Sigmoid colon (tissue), 7 donors: ENCODE data around the gene OR2AT4. TPM values are rescaled to one million over a fixed set of nuclear protein-coding genes. Genes with fewer than 3 reads are reported as not detected.
"Not testable (repeated sequence)": the region's sequence is repeated elsewhere in the genome, so short reads cannot be mapped to it uniquely, and the experiment has no call there.

Experiments used
- DNase-seq: peaks from one replicate; pipeline ENCODE4 v3.0.0-alpha.2; 2019
- H3K27ac ChIP-seq, 4 donors: fragments of 200-600 bp; sonication (generic); one replicate each; pipeline ENCODE4 v1.5.1; 2016 to 2019; ENCODE audit warnings: mild to moderate bottlenecking in 1 of 4
- H3K27me3 ChIP-seq, 3 donors: fragments of 200-600 bp; sonication (generic); one replicate each; pipeline ENCODE4 v1.5.1; 2019; ENCODE audit warnings: mild to moderate bottlenecking in 1 of 3
- H3K36me3 ChIP-seq, 4 donors: fragments of 200-600 bp; sonication (generic); one replicate each; pipeline ENCODE4 v1.5.1; 2016 to 2019
- H3K4me1 ChIP-seq, 4 donors: fragments of 200-600 bp; sonication (generic); one replicate each; pipeline ENCODE4 v1.5.1; 2017 to 2019
- H3K4me3 ChIP-seq, 4 donors: fragments of 200-600 bp; sonication (generic); one replicate each; pipeline ENCODE4 v1.5.1; 2017 to 2019; ENCODE audit warnings: mild to moderate bottlenecking in 2 of 4, moderate library complexity in 1 of 4
- H3K9me3 ChIP-seq, 4 donors: fragments of 200-600 bp in 3 of 4; sonication (generic) in 3 of 4; one replicate each; pipeline versions ENCODE4 v1.5.1 to v1.6.1; 2013 to 2019
- CTCF ChIP-seq, 4 experiments: fragments of 450-650 bp in 3 of 4; fragments of 200-600 bp in 1 of 4; IDR thresholded peaks; one replicate each; pipeline ENCODE4 v1.5.1; 2016 to 2019; ENCODE audit warnings: antibody characterized with exemption in 4 of 4, mild to moderate bottlenecking in 3 of 4, moderate library complexity in 2 of 4
- EP300 ChIP-seq, 4 donors: sonication (generic); formaldehyde crosslinking; IDR thresholded peaks; one replicate each; pipeline ENCODE4 v1.6.1; 2017; ENCODE audit warnings: antibody characterized with exemption in 4 of 4
- POLR2A ChIP-seq, 2 donors: fragments of 450-650 bp; IDR thresholded peaks; one replicate each; pipeline ENCODE4 v1.6.1; 2016; ENCODE audit warnings: antibody characterized with exemption in 2 of 2, mild to moderate bottlenecking in 2 of 2, moderate library complexity in 2 of 2
- POLR2AphosphoS5 ChIP-seq, 4 donors: sonication (generic); formaldehyde crosslinking; IDR thresholded peaks; one replicate each; pipeline ENCODE4 v1.6.1; 2017; ENCODE audit warnings: antibody characterized with exemption in 4 of 4
- WGBS, 2 donors: extraction: QIAGEN DNeasy Blood & Tissue Kit; methylation state at CpG; one replicate each; pipeline ENCODE4 v1.1.7; 2013; 5-methylcytosine and 5-hydroxymethylcytosine counted together
- intact Hi-C: fragments of 100-400 bp; cut with DNase I; formaldehyde crosslinking; loops from one replicate; pipeline ENCODE4 v1.15.1; 2023
- polyA plus RNA-seq, 3 donors: library from polyadenylated mRNA; stranded (reverse); fragments of 200-250 nt; gene quantifications; one replicate each; pipeline ENCODE4 v1.2.3, GENCODE V29; 2013
- total RNA-seq, 4 donors: library from RNA; depleted of rRNA; stranded (reverse); fragments of >200 nt; gene quantifications; one replicate each; pipeline ENCODE4 v1.1.0, GENCODE V29; 2016
- donor health status: healthy with polysubstance abuse.
- donor health status: Bipolar disorder and iron deficiency.
- donor health status: healthy.

OR2AT4 gene
- total and polyA plus RNA-seq, 7 donors = not detected

GRCh38 chr11:75097173-75097557 is 489 bp upstream of the OR2AT4 start:
- intact Hi-C loops = no loop called here
- Histone ChIP-seq H3K27me3 (no peaks in the 10 kb centered on the region), H3K9me3 (no peaks in the 10 kb centered on the region), H3K4me3 (no peak overlapping the region), H3K4me1 (no peaks in the 10 kb centered on the region), H3K27ac (no peak overlapping the region), H3K36me3 (no peaks in the 10 kb centered on the region)
- TF ChIP-seq POLR2AphosphoS5 (IDR thresholded peaks at IDR 0.05) (no peak), EP300 (IDR thresholded peaks at IDR 0.05) (no peak), CTCF (IDR thresholded peaks at IDR 0.05) (no peak), POLR2A (IDR thresholded peaks at IDR 0.05) (no peak)
- 71 to 74% methylated on average over 2 of the region's 2 CpGs for WGBS, 2 donors
- no peak for DNase-seq

GRCh38 chr11:75094382-75094781 is 2.3 kb downstream of the OR2AT4 start:
- H3K4me3 ChIP-seq, H3K4me1 ChIP-seq, H3K27ac ChIP-seq, DNase-seq, H3K36me3 ChIP-seq, intact Hi-C loops, H3K27me3 ChIP-seq, H3K9me3 ChIP-seq: not testable (repeated sequence)

- TF ChIP-seq POLR2AphosphoS5 (IDR thresholded peaks at IDR 0.05) = no peak
- no peak for TF ChIP-seq CTCF (IDR thresholded peaks at IDR 0.05)
- TF ChIP-seq EP300 (IDR thresholded peaks at IDR 0.05) = no peak
- no peak for TF ChIP-seq POLR2A (IDR thresholded peaks at IDR 0.05)
- WGBS, 2 donors = 85 to 86% methylated on average over 4 of the region's 4 CpGs
- intact Hi-C loops = no loop called here
These were observed 6.0 kb downstream of the OR2AT4 start for GRCh38 chr11:75090671-75091177.

GRCh38 chr11:75087319-75088305 is 9.1 kb downstream of the OR2AT4 start:
- DNase-seq = no peak
- WGBS, 2 donors = 72 to 74% methylated on average over 7 of the region's 7 CpGs
- peaks cover 0 to 8% (median 1%) of the 10 kb centered on the region in 4 donors for H3K9me3 ChIP-seq
- peaks cover 0 to 2% (median 0%) of the 10 kb centered on the region in 3 donors for H3K27me3 ChIP-seq
- H3K27ac ChIP-seq = no peak overlapping the region
- no peaks in the 10 kb centered on the region for H3K36me3 ChIP-seq
- intact Hi-C loops = no loop called here
- no peaks in the 10 kb centered on the region for H3K4me1 ChIP-seq
- no peak overlapping the region for H3K4me3 ChIP-seq
- TF ChIP-seq POLR2AphosphoS5 (IDR thresholded peaks at IDR 0.05) (no peak), POLR2A (IDR thresholded peaks at IDR 0.05) (no peak)

More at GRCh38 chr11:75090671-75091177, 6.0 kb downstream of the OR2AT4 start:
- no peak overlapping the region for H3K27ac ChIP-seq
- H3K27me3 ChIP-seq = no peaks in the 10 kb centered on the region
- no peak overlapping the region for H3K4me3 ChIP-seq
- peaks cover 0 to 8% (median 1%) of the 10 kb centered on the region in 4 donors for H3K9me3 ChIP-seq
- no peak for DNase-seq
- H3K4me1 ChIP-seq = no peaks in the 10 kb centered on the region
- no peaks in the 10 kb centered on the region for H3K36me3 ChIP-seq

- WGBS, 2 donors = 76 to 89% methylated on average over 1 of the region's 1 CpG
- Histone ChIP-seq H3K4me3 (no peak overlapping the region), H3K4me1 (no peaks in the 10 kb centered on the region), H3K9me3 (no peaks in the 10 kb centered on the region), H3K27ac (no peak overlapping the region), H3K27me3 (peaks cover 0 to 12% (median 2%) of the 10 kb centered on the region in 3 donors), H3K36me3 (no peaks in the 10 kb centered on the region)
- intact Hi-C loops = no loop called here
- TF ChIP-seq POLR2AphosphoS5 (IDR thresholded peaks at IDR 0.05) (no peak), CTCF (IDR thresholded peaks at IDR 0.05) (no peak), EP300 (IDR thresholded peaks at IDR 0.05) (no peak), POLR2A (IDR thresholded peaks at IDR 0.05) (no peak)
- no peak for DNase-seq
These were observed 11.8 kb downstream of the OR2AT4 start for GRCh38 chr11:75084883-75085282.
